ENCODE results near the gene TMEM94. TPM values are rescaled to one million over a fixed set of nuclear protein-coding genes. Genes with fewer than 3 reads are reported as not detected.
A peak's percentile ranks its signal among the peaks of the same experiment; 100 is the strongest.

Gene TMEM94
- total and polyA plus RNA-seq, 2 of the 13 experiments (the other 11 are each of a cell fraction or from before 2014, with no cell fraction given), result 32.6 to 134 TPM

DNA sequence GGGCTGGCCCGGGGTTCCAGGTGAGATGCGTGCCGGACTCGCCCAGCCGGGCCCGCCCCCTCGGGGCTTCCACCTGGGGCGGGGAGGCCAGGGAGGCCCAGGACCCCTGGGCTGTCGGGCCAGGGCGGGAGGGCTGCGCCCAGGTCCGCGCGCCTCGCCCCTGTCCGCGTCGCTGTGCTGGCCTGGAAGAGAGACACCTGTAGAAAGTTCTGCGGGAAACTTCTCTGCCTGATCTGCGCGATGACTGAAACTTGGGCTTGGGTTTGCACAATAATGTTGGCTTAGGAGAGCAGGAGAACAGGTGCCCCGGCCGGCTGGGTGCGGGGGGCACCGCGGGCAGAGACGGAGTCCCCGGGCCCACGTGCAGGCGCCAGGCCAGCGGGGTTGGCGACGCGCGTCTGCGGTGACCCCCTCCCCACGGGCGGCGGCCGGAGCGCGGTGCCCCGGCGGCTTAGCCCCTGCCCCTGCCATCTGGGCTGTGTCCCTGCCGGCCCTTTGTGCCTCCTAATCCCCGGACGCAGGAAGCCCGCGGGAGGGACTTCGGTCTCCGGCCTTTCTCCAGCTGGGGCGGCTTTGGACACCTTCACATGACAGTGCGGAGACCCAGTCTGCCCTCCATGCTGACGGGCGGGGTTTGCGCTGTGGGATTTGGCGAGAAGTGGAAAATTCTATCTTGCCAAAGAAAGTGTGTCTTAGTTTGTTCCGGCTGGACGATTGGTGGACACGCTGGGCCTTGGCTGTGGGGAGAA is 69.5 kb downstream of the TMEM94 start (continued):
- no peak for TF ChIP-seq RBM22 (optimal IDR thresholded peaks at IDR 0.05; ENCODE audit: low read length)
- TF ChIP-seq, protein P1, sequence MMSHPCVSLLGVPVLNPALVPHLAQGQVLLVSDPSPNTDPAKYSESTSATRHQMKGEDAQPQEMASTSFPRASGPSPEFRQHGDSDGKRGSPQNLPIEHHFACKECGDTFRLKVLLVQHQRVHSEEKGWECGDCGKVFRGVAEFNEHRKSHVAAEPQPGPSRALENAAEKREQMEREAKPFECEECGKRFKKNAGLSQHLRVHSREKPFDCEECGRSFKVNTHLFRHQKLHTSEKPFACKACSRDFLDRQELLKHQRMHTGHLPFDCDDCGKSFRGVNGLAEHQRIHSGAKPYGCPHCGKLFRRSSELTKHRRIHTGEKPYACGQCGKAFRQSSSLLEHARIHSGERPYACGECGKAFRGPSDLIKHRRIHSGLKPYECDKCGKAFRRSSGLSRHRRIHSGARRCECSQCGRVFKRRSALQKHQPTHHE (CRISPR knock-in tag; IDR thresholded peaks at IDR 0.05; ENCODE audit: borderline replicate concordance), result no peak
- TF ChIP-seq PTBP1 (IDR thresholded peaks at IDR 0.05; ENCODE audit: low read depth, low read length, poor library complexity, severe bottlenecking), result no peak
- no peak for TF ChIP-seq MAFG (CRISPR knock-in tag; IDR thresholded peaks at IDR 0.05)
- TF ChIP-seq ZNF543 (CRISPR knock-in tag; IDR thresholded peaks at IDR 0.05), result 0 out of 2 replicates have a peak, but pooled peaks have one; percentile 14
- no peak for TF ChIP-seq PCBP2 (optimal IDR thresholded peaks at IDR 0.05; ENCODE audit: low read depth, low read length, poor library complexity, severe bottlenecking)
- TF ChIP-seq, protein P2, sequence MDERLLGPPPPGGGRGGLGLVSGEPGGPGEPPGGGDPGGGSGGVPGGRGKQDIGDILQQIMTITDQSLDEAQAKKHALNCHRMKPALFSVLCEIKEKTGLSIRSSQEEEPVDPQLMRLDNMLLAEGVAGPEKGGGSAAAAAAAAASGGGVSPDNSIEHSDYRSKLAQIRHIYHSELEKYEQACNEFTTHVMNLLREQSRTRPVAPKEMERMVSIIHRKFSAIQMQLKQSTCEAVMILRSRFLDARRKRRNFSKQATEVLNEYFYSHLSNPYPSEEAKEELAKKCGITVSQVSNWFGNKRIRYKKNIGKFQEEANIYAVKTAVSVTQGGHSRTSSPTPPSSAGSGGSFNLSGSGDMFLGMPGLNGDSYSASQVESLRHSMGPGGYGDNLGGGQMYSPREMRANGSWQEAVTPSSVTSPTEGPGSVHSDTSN (CRISPR knock-in tag; IDR thresholded peaks at IDR 0.05), result no peak
- TF ChIP-seq FOXA1 (IDR thresholded peaks at IDR 0.05), result no peak
- TF ChIP-seq FOXA1 (CRISPR knock-in tag; IDR thresholded peaks at IDR 0.05), result no peak
- TF ChIP-seq, protein P3, sequence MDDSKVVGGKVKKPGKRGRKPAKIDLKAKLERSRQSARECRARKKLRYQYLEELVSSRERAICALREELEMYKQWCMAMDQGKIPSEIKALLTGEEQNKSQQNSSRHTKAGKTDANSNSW (CRISPR knock-in tag; IDR thresholded peaks at IDR 0.05; ENCODE audit: borderline replicate concordance), result no peak
- TF ChIP-seq, protein P4, sequence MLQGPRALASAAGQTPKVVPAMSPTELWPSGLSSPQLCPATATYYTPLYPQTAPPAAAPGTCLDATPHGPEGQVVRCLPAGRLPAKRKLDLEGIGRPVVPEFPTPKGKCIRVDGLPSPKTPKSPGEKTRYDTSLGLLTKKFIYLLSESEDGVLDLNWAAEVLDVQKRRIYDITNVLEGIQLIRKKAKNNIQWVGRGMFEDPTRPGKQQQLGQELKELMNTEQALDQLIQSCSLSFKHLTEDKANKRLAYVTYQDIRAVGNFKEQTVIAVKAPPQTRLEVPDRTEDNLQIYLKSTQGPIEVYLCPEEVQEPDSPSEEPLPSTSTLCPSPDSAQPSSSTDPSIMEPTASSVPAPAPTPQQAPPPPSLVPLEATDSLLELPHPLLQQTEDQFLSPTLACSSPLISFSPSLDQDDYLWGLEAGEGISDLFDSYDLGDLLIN (CRISPR knock-in tag; IDR thresholded peaks at IDR 0.05; ENCODE audit: borderline replicate concordance), result no peak
- TF ChIP-seq, protein P5, sequence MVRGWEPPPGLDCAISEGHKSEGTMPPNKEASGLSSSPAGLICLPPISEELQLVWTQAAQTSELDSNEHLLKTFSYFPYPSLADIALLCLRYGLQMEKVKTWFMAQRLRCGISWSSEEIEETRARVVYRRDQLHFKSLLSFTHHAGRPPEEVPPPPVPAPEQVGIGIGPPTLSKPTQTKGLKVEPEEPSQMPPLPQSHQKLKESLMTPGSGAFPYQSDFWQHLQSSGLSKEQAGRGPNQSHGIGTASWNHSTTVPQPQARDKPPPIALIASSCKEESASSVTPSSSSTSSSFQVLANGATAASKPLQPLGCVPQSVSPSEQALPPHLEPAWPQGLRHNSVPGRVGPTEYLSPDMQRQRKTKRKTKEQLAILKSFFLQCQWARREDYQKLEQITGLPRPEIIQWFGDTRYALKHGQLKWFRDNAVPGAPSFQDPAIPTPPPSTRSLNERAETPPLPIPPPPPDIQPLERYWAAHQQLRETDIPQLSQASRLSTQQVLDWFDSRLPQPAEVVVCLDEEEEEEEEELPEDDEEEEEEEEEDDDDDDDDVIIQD (CRISPR knock-in tag; IDR thresholded peaks at IDR 0.05; ENCODE audit: low read depth), result no peak
- no peak for TF ChIP-seq HMG20B (CRISPR knock-in tag; conservative IDR thresholded peaks at IDR 0.05)
- no peak for TF ChIP-seq ZNF556 (CRISPR knock-in tag; IDR thresholded peaks at IDR 0.05; ENCODE audit: borderline replicate concordance)
- TF ChIP-seq, protein P6, sequence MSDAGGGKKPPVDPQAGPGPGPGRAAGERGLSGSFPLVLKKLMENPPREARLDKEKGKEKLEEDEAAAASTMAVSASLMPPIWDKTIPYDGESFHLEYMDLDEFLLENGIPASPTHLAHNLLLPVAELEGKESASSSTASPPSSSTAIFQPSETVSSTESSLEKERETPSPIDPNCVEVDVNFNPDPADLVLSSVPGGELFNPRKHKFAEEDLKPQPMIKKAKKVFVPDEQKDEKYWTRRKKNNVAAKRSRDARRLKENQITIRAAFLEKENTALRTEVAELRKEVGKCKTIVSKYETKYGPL (CRISPR knock-in tag; IDR thresholded peaks at IDR 0.05), result no peak
- peak; percentile 37; the same call in 1 of the 2 replicates for TF ChIP-seq ZNF232 (CRISPR knock-in tag; IDR thresholded peaks at IDR 0.05; ENCODE audit: borderline replicate concordance)
- TF ChIP-seq SSRP1 (CRISPR knock-in tag; IDR thresholded peaks at IDR 0.05), result no peak
- TF ChIP-seq, protein P7, sequence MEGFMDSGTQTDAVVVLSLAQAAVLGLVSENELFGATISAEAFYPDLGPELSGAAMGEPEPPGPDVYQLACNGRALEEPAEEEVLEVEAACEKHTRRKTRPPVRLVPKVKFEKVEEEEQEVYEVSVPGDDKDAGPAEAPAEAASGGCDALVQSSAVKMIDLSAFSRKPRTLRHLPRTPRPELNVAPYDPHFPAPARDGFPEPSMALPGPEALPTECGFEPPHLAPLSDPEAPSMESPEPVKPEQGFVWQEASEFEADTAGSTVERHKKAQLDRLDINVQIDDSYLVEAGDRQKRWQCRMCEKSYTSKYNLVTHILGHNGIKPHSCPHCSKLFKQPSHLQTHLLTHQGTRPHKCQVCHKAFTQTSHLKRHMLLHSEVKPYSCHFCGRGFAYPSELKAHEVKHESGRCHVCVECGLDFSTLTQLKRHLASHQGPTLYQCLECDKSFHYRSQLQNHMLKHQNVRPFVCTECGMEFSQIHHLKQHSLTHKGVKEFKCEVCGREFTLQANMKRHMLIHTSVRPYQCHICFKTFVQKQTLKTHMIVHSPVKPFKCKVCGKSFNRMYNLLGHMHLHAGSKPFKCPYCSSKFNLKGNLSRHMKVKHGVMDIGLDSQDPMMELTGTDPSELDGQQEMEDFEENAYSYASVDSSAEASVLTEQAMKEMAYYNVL (CRISPR knock-in tag; IDR thresholded peaks at IDR 0.05; ENCODE audit: borderline replicate concordance), result no peak
- TF ChIP-seq HOXA5 (CRISPR knock-in tag; IDR thresholded peaks at IDR 0.05), result no peak

Data from HepG2 (cell line).